HG02943 (cell line): ENCODE results near the gene CDKL5.
"Not testable (repeated sequence)": the region's sequence is repeated elsewhere in the genome, so short reads cannot be mapped to it uniquely, and the experiment has no call there.

ENCODE experiments used
- ATAC-seq: cut with Tn5 transposase; IDR thresholded peaks from one replicate; pipeline ENCODE4 v1.9.1; 2021; ENCODE audit warnings: mild to moderate bottlenecking, low read depth, moderate library complexity; ENCODE audit not compliant: unreplicated experiment

The CDKL5 gene

DNA sequence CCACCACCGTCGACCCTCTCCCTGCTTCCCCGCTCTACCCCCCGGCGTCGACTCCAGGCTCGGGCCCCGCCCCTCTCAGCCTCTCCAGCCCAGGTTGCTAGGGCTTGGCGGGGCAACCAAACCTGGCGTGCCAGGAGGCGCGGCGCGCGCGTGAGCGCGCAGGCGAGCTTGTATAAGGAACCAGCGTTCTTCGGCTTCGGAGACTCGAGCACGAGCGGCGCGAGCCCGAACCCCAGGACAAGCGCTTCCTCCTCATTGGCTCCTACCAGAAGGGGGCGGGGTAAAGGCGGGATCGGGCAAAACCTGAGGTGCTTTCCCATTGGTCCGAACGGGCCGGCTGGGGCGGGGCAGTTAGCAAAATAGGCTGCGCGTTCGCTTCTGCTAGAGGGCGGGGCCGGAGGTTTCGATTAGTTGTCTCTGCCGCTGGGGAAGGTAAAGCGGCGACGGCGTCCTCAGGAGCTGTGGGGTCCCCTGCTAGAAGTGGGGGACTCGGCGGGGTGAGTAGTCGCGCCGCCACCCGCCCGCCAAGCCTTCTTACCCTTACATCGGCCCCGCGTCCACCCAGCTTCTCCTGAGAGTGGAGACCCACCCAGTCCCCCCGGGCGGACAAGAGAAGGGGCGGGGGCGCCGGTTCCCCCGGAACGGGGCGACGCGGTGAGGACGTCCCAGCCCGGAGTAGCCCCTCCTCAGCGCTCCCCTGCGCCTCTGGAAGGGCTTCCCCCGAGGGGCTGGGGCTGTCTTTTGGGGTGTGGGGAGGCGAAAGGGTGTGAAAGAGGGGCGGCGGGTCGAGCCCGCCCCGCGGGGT is at the start of gene CDKL5:
CDKL5 (plus strand) TSS at position 410 of the 805 bp plus-strand sequence. CDS start 81,489 bp downstream, outside the sequence.
- peak; percentile 94 for ATAC-seq

DNA sequence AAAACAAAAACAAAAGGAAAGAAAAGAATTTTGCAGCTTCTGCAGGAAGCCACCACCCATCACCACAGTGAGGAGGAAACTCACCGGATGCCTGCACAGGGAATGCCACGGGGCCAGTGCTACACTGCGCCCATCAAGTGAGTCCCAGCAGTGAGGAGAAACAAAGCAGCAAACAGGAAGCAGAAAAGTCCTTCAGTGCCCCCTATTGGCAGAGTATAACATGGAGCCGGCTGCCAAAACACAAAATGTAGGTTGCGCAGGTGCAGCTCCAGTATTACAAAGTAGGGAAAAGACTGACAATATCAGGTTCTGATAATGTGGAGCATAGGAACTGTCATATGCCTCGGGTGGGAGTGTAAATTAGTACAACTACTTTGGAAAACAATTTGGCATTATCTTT is 47.6 kb upstream of the CDKL5 start:
- ATAC-seq: no peak

DNA sequence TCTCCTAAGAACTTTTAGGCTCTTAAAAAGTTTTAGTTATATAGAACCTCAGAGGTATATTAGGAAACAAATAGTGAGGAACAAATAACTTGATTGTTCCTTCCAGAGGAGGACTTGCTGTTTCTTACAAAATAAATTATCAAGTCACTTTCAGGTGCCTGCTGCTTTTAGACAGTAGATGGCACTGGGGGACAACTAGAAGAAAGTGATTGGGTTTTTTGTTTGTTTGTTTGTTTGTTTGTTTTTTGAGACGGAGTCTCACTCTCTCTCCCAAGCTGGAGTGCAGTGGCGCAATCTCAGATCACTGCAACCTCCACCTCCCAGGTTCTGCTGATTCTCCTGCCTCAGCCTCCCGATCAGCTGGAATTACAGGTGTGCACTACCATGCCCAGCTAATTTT is 35.4 kb upstream of the CDKL5 start:
- no peak for ATAC-seq

GRCh38 chrX:18390941-18391538 is 34.4 kb upstream of the CDKL5 start:
- ATAC-seq: no peak

DNA sequence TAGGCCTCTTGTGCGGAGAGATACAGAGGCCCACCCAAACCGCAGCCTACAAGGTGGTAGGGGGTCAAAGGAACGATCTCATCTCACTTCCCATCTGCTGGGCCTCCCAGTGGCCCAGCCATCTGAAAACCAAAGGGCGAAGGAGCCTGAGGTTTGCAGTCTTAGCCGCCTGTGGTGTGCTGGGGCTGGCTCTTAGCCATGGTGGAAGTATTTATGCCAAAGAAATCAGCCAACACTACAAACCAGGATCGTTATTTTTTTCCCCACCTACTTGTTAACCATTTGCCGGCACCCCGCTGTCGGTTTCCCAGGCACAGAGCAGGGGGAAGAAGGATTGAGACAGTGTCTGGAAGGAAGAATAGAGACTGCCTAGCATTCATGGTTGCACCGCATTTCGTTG is 30.9 kb upstream of the CDKL5 start:
- no peak for ATAC-seq

DNA sequence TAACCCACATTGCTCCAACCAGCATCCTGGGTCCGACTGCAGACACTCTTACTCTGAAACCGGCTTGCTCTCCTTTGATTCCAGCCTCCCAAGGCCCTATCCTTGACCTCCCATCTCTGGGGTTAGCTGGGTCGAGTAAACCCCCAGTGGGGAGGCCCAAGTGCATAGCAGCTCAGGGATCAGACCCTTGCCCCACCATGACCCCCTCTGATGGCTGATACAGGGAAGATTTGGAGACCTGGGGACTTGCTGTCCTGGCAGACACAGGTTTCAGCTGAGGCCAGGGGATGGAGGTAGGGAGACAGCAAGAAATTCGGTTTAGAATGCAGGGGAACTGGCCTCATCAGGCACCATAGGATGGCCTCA is 23.6 kb upstream of the CDKL5 start:
- ATAC-seq: no peak

- no peak for ATAC-seq
These were observed 18.7 kb upstream of the CDKL5 start for GRCh38 chrX:18406531-18407266.

DNA sequence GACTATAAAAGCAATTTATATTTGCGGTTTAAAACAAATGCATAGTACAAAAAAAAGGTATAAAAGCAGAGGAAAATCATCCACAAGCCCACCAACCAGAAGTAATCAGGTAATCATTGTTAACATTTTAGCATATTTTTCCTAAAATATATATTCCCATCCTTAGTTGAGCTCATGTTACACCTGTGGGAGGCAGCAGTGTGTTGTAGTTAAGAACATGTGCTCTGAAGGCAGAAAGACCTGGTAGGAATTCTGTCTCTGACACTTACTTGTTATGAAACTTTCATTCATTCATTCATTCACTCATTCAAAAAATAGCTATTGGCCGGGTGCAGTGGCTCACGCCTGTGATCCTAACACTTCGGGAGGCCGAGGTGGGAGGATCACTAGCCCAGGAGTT is 15.4 kb upstream of the CDKL5 start:
- ATAC-seq: no peak

DNA sequence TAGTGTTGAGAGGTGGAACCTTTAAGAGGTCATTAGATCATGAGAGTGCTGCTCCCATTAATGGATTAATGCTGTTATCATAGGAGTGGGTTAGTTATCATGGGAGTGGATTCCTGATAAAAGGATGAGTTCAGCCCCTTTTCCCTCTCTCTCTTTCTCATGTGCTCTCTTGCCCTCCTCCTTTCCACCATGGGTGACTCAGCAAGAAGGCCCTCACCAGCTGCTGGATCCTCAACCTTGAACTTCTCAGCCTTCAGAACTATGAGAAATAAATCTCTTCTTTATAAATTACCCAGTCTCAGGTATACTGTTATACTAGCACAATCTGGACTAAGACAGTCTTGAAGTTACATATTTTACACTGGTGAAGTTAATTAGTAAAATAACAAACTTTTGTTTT is 10.0 kb upstream of the CDKL5 start:
- ATAC-seq: no peak

GRCh38 chrX:18422325-18422724 is 3.1 kb upstream of the CDKL5 start:
- no peak for ATAC-seq

- no peak for ATAC-seq
These were observed 2.5 kb upstream of the CDKL5 start for GRCh38 chrX:18422886-18423285.

- ATAC-seq: no peak
These were observed 768 bp upstream of the CDKL5 start for GRCh38 chrX:18424482-18425198.

GRCh38 chrX:18426004-18426320 is 554 bp downstream of the CDKL5 start:
- ATAC-seq: no peak

GRCh38 chrX:18428006-18428405 is 2.6 kb downstream of the CDKL5 start:
- ATAC-seq: no peak

DNA sequence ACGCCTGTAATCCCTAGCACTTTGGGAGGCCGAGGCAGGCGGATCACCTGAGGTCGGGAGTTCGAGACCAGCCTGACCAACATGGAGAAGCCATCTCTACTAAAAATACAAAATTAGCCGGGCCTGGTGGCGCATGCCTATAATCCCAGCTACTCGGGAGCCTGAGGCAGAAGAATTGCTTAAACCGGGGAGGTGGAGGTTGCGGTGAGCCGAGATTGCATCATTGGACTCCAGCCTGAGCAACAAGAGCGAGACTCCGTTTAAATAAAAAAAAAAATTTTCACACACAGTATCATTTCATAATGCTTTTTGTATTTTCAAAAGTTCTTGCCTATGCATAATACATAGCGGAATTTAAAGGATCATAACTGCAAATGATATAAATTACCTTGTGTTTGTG is 7.9 kb downstream of the CDKL5 start:
- ATAC-seq: not testable (repeated sequence)

- no peak for ATAC-seq
These were observed 9.5 kb downstream of the CDKL5 start for GRCh38 chrX:18434896-18435295.

GRCh38 chrX:18436017-18436416 is 10.6 kb downstream of the CDKL5 start:
- ATAC-seq: no peak

GRCh38 chrX:18440835-18441234 is 15.4 kb downstream of the CDKL5 start:
- no peak for ATAC-seq

GRCh38 chrX:18441780-18442367 is 16.5 kb downstream of the CDKL5 start:
- ATAC-seq: no peak

DNA sequence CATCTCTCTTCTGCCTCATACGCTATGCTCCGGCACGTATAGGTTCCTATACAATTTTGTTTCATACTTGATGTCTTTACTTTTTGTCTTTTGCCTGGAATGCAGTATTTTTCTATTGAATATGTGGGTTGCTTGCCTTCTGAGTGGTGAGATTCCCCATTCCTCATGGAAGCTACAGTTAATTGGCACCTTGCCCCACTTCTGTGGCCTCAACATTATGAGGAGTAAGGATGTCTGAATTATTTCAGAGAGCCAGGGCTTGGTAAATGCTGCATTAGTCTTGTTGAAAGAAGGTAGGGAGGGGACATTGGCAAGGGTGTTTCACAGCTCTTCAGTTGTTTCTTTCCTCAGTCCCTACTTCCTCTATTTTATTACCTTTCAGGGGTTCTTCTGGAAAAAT is 23.0 kb downstream of the CDKL5 start:
- no peak for ATAC-seq

DNA sequence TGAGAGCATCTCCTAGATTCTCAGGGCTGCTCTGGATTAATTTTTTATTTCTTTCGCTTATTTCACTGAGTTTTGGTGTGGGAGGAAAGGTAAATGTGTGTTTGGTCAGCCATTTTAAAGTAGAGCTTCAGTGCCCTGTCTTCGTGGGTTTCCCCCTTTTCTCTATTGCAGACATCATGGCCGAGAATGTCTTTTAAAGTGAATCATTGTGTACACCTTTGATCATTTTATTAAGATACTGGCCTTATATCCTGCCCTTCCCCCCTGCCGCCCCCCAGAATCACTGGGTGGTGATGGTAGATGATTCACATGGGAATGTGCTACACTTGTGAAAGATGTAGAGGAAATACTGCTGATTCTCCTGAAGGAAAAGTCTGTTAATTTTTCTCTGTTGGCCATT is 23.8 kb downstream of the CDKL5 start:
- no peak for ATAC-seq
